Brain pericyte (primary cell): ENCODE results near the gene PCNX2.
"Not testable (repeated sequence)": the region's sequence is repeated elsewhere in the genome, so short reads cannot be mapped to it uniquely, and the experiment has no call there.

Source experiments
- DNase-seq: peaks from one replicate; pipeline ENCODE4 v3.0.0-alpha.2; 2012; ENCODE audit warnings: low read depth, low spot score

Gene PCNX2

GRCh38 chr1:233012021-233012420 lies 283.5 kb downstream of the PCNX2 start:
- no peak for DNase-seq

DNA sequence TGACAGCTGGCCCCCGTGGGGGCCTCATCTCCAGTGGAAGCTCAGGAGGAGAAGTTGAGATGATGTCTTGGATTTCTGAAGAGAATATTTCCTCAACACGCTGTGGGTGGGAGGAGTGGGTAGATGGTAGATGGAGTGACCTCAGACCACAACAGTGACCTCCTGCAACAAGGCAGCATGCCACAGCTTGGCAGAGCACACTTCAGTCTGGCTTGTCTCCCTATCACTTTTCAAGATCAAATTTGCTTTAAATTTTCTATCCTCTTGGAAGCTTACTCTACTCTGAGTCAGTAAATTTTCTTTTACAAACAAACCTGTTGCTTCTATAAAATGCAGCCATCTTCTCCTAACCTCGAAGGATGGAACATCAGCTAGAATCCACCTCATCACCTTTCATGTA lies 285.4 kb downstream of the PCNX2 start:
- no peak for DNase-seq

DNA sequence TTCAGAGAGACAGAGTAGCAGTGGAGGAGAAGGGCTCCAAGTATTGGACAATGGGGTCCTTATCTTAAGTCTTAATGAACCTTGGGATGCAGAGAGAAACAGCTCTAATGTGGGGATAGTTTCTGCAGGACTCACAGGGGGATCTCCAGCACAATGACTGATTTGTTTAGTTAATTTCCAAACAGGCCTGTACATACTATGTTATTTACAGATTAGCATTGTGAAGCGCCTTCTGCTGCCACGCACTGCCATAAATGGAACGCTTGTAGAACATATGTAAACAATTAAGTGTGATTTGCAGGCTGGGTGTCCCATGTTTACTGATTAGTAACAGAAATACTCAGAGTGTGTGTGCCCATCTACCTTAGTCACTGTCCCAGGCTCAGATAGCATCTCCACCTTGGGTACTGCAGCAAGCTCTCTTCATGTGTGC lies 289.0 kb downstream of the PCNX2 start:
- no peak for DNase-seq

- no peak for DNase-seq
Measured at GRCh38 chr1:233006108-233006507, 289.4 kb downstream of the PCNX2 start.

DNA sequence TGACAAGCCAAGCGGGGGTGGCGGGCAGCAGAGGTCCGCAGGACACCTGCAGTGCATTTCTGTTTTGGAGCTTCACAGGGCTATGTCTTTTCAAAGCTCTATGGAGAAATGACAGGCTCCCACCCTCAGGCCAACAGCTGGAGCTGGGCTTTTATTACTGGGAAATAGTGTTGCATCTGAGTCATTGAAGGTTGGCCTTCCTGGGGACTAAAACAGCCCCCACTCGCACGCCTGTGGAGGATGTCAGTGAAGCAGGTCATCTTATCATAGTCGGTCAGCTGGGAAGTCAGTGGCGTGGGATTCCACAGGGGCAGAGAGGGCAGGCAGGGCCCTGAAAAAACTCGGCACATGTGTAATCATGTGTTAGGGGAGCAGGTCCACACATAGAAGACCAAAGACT lies 289.8 kb downstream of the PCNX2 start:
- no peak for DNase-seq

- no peak for DNase-seq
Measured at GRCh38 chr1:233005156-233005555, 290.4 kb downstream of the PCNX2 start.

GRCh38 chr1:233004451-233004850 lies 291.1 kb downstream of the PCNX2 start:
- no peak for DNase-seq

DNA sequence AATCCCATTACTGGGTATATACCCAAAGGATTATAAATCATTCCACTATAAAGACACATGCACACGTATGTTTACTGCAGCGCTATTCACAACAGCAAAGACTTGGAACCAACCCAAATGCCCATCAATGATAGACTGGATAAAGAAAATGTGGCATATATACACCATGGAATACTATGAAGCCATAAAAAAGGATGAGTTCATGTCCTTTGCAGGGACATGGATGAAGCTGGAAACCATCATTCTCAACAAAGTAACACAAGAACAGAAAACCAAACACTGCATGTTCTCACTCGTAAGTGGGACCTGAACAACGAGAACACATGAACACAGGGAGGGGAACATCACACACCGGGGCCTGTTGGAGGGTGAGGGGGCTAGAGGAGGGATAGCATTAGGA lies 291.9 kb downstream of the PCNX2 start:
- not testable (repeated sequence) for DNase-seq

DNA sequence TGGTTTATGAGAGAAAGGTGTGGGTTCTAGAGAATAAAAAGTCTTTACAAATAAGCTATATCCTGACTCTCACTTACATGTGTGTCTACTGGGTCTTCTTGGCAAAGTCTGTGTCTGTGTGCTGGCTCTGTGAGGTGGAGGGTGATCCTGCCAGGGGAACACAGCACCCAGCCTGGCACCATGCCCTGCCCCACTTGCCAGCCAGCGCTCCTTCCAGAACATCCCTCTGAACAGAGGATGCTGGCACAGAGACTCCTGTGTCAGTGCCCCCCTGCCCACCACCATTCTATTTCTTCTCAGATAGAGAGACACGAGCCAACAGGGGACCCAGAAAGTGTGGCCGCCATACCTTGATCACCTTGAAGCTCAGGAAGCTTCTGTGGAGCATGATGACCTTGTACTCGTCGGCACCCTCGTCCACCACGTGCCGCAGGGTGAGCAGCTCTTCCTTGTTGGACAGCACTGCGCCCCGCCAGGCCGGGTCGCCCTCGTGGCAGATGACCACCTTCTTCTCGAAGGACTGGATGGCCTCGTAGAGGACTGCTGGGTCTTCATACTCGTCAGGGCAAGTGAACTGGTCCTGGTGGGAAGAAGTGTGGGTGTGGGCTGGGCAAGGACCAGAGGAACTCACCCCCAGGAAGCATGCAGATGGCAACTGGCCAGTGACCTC lies 295.4 kb downstream of the PCNX2 start:
- DNase-seq: no peak

- DNase-seq: no peak
Measured at GRCh38 chr1:232998646-232999045, 296.9 kb downstream of the PCNX2 start.

DNA sequence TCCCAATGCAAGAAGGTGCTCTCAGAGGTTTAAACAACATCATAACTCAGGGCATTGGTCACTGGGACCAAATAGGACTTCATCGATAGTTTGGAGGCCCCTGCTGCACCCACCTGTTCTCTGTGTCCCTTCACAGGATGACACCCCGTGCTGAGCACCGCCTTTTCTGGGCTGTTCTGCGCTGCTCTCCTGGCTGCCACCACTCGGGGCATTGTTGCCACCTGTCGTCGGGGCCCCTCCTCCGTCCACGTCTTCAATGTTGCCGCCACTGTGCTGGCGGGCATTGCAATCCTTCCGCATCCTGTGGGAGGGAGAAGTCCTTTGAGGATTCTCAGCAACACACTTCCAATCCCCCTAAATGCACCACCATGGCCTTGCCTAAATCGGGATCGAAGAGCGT lies 297.4 kb downstream of the PCNX2 start:
- no peak for DNase-seq

- DNase-seq: no peak
Measured at GRCh38 chr1:232996143-232996542, 299.4 kb downstream of the PCNX2 start.

DNA sequence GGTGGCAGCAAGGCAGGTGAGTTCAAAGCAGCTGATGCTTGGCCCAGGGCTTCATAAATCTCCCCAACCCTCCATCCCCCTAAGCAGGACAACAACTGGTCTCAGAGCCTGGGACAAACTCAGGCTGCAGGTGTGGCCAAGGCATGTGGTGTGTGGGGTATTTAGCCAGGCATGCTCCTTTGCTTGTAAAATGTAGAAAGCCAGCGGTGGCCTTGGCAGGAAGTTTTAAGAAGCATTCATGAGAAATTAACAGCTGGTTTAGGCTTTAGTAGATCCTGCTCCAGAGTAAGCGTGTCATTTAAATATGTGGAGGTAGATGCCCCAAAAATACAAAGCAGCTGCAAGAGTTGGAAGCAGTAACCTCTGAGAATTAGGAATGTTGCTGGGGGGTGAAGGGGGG lies 300.3 kb downstream of the PCNX2 start:
- DNase-seq: no peak

- DNase-seq: no peak
Measured at GRCh38 chr1:232993555-232993954, 302.0 kb downstream of the PCNX2 start.

DNA sequence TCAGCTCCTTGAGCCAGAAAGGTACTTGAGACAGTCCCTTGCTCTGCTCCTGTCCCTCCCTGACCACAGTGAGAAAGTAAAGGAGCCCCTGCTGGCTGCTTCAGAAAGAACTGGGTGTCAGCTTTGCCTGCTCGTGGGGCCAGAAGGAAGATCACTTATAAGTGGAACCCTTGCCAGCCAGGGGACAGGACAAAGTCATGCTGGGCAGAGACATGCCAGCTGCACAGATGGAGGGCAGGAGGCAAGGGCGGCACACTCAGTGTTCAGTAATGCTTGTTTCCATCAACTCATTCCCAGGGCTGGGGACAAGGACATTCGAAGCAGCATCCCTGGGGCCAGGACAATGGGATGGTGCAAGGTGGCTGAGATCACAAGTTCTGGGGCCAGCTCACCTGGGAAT lies 303.3 kb downstream of the PCNX2 start:
- no peak for DNase-seq

GRCh38 chr1:232991238-232991637 lies 304.3 kb downstream of the PCNX2 start:
- DNase-seq: no peak

DNA sequence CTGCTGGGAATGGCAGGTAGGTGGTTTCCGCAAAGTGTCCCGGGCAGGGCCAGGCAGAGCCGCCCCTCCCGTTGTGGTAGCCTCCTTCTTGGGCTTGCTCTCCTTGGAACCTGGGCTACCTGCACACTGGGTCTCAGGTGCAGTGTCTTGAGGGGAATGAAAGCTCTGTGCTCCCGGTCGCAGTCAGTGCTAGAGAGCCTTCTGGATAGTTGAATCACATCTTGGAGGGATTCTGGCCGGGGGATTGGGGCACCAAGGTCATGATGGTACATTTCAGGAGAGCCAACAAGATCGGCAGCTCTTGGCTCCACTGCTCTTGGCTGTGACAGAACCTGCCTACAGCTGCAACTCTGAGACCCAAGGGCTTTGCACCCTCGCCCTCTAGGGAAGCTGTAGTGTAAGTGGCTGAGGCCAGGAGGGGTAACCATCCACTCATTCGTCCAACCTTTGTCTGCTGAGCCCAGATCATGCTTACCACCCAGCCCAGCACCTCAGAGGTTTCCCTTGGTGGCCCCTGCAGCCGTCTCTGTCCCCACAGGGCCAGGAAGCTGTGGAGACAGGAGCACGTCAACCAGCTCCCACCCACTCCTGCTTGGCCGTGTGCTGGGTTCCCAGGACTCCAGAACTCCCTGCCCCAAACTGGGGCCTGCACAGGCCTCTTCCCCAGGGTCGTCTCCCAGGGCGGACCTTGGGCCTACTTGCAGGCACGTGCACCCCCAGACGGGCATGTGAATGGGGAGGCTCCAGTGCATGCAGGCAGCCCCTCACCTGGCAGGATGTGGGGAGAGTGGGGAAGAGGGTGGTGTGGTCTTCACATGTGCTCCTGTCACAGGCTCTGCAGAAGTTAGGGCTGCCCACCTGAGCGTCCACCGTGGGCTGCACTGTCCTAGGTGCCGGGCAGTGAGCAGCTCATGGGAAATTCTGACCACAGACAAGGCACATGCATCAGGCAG lies 305.1 kb downstream of the PCNX2 start:
- no peak for DNase-seq

GRCh38 chr1:232988572-232989040 lies 306.9 kb downstream of the PCNX2 start:
- DNase-seq: no peak

DNA sequence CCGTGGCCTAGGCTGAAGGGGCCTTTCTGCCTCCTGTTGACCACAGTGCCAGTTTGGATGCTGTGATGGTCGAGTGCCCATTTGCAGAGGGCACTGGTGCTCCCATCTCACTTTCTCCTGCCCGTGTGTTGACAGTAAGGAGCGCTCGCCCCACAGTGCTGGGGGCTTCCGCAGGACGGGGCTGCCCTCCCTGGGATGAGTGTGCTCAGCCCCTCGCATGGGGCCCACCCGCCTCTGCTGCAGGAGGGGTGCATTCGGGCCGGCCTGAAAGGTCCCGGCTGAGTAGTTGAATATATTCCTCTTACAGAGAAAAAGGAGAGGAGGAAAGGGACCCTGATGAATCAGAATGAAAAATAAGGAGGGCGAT lies 307.8 kb downstream of the PCNX2 start:
- DNase-seq: no peak

DNA sequence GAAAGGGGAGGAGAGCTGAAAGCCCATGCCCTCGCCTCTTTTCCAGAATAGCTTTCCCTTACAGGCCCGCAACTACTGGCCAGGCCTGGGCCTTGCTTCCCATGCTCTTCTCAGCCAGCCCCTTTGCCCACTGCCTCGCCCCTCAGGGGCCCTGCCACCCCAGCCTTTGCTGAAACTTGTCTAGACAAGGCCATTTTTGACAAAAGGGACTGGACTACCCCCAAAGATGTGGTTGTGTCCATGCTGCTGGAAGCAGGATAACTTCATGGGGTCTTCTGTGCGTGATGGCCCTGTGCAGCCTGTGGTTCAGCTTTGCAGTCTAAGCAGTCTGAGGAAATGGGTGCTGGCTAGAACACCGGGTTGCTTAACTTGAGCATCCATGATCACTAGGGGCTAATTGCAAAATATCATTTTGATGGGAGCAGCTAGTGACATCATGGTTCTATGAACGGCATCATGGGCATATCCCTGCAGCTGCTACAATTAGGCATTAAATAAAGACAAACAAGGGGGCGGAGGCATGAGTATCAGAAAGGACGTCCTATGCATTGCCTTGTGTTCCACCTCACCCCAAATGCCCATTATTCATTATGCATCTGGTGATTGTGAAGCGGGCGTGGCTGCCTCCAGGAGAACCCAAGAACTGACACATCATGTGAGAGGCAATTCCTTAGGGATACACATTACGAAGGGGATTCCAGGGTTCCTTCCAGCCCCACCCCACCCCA lies 308.3 kb downstream of the PCNX2 start:
- no peak for DNase-seq

- no peak for DNase-seq
Measured at GRCh38 chr1:232986527-232986922, 309.0 kb downstream of the PCNX2 start.

GRCh38 chr1:232985882-232986526 lies 309.5 kb downstream of the PCNX2 start:
- no peak for DNase-seq
